Measurements from ENCODE around the gene TTC21A.
A peak's percentile ranks its signal among the peaks of the same experiment; 100 is the strongest.

TTC21A gene

DNA sequence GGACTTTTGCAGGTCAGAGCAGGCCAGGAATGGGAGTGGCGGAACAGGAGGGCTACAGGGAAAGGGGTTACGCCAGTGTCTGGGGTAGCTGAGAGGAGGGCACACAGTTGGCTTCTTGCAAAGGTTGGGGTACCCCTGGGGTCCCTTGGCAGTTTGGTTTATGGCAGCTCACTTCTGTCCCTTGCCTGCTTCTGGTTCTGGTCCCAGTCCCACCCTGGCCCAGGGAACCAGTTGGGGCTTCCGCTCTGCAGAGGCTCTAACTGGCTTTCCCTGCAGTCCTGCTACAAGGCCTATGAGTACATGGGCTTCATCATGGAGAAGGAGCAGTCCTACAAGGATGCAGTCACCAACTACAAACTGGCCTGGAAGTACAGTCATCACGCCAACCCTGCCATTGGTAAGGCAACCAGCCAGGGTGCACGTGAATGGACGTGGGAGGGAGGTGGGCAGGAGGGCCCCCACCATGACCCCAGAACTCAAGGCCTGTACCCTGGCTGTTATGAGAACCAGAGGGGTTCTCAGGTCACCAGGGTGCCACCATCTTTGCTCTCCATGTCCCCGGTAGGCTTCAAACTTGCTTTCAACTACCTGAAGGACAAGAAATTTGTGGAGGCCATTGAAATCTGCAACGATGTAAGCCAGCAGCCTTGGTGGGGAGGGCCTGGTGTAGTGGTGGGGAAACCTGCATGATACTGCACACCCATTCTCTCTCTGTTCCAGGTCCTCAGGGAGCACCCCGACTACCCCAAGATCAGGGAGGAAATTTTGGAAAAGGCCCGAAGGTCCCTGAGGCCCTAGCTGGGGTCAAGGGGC is 30.7 kb downstream of the TTC21A start:
- no peak for DNase-seq (ENCODE audit: low read depth in 2 of 2)

- no peak for DNase-seq (ENCODE audit: low read depth in 2 of 2)
These were observed 31.4 kb downstream of the TTC21A start for GRCh38 chr3:39138804-39139415.

- no peak for DNase-seq (ENCODE audit: low read depth in 2 of 2)
These were observed 32.0 kb downstream of the TTC21A start for GRCh38 chr3:39139442-39139841.

DNA sequence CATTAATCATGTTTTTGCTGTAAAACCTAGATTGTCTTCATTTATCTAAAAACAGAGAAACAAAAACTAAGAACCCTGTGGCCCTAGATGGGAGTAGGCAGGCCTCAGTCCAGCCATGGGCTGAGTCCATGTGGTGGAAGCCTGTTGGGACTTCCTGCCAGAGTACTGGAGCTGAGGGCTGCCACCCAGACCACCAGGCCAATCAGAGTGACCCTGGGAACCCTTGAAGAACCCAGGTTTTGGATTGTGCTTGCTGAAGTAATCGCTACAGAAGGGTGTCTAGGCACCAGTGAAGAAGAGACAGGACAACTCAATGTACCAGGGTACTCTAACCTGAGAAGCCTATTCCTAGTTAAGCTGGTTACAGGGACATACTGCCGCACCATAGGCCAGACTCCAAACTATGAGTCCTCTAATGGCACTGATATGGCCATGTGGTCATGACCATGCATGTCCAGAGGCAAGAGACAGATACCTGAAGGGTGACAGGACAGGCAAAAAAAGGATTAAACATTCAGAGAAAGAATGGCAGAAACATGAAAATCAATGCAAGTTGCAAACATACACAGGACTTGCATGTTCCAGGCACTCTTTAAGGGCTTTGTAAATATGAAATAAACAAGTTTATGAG is 33.0 kb downstream of the TTC21A start:
- DNase-seq (ENCODE audit: low read depth in 2 of 2), result no peak

- DNase-seq (ENCODE audit: low read depth in 2 of 2), result no peak
These were observed 33.9 kb downstream of the TTC21A start for GRCh38 chr3:39141171-39141995.

GRCh38 chr3:39142067-39142466 is 34.6 kb downstream of the TTC21A start:
- DNase-seq (ENCODE audit: low read depth in 2 of 2), result no peak

GRCh38 chr3:39143051-39143885 is 35.8 kb downstream of the TTC21A start:
- DNase-seq (ENCODE audit: low read depth in 2 of 2), result no peak

GRCh38 chr3:39144095-39144747 is 36.7 kb downstream of the TTC21A start:
- no peak for DNase-seq (ENCODE audit: low read depth in 2 of 2)

- no peak for DNase-seq (ENCODE audit: low read depth in 2 of 2)
These were observed 37.4 kb downstream of the TTC21A start for GRCh38 chr3:39144748-39145380.

- no peak for DNase-seq (ENCODE audit: low read depth in 2 of 2)
These were observed 38.6 kb downstream of the TTC21A start for GRCh38 chr3:39146083-39146501.

DNA sequence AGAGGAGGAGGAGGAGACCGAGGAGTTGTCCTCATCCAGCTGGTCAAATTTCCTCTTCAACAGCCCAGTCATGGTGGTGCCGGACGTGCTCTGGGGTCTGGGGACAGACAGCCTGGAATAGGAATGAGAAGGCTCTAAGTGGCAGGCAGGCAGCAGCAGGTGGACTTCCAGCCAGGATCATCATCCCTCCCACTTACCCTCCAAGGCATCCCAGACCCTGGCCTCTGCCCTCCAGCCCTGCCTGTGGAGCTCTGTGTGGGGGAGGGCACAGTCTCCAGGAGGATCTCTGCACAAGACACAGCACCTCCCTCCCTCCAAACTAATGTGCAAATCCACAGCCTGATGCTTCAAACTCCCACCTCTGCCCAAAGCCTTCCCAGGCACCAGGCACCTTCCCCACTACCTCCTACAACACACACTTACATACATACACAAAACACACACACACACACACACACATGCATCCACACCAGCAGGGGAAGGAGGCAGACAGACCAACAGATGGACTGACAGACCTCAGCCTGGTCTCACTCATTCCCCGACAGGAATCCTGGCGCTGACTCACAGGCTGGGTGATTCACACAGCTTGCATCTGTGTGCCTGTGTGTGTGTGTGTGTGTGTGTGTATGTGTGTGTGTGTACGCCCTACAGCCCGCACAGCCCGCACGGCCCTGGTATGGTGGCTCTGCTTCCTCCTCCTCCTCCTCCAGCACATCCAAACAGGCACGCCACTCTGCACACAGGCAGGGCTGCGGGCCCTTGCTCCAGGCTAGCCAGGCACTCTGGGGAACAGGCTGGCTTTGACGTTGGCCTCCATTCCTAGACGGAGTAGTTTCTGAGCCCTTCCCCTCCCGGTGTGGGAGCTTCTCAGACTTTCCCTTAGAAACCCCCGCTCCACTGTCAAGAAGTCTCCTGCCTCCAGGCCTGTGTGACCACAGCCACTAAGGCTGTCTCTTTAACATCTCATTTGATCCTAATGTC is 39.4 kb downstream of the TTC21A start:
- peak; percentile 51 to 67 for DNase-seq (ENCODE audit: low read depth in 2 of 2)

GRCh38 chr3:39147711-39148434 is 40.4 kb downstream of the TTC21A start:
- peak in 1 of 2 donors; percentile 37 for DNase-seq (ENCODE audit: low read depth in 2 of 2)

GRCh38 chr3:39148435-39149058 is 41.1 kb downstream of the TTC21A start:
- DNase-seq (ENCODE audit: low read depth in 2 of 2), result no peak

DNA sequence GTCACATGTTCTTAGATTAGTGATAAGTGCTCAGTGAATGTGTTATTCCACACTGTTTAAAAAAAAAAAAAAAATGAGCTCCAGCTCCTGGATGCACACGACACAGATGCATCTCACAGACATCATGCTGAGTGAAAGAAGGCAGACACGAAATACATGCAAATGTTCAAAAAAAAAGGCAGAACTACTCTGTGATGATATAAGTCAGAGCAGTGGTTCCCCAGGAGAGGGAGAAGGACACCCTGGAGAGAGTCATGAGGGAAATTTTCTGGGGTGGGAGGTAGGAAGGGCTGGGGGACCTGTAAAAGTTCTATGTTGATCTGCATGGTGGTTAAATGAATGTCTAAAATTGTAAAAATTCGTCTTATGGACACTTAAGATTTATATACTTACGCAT is 41.6 kb downstream of the TTC21A start:
- DNase-seq (ENCODE audit: low read depth in 2 of 2), result no peak

- no peak for DNase-seq (ENCODE audit: low read depth in 2 of 2)
These were observed 42.1 kb downstream of the TTC21A start for GRCh38 chr3:39149498-39150147.

DNA sequence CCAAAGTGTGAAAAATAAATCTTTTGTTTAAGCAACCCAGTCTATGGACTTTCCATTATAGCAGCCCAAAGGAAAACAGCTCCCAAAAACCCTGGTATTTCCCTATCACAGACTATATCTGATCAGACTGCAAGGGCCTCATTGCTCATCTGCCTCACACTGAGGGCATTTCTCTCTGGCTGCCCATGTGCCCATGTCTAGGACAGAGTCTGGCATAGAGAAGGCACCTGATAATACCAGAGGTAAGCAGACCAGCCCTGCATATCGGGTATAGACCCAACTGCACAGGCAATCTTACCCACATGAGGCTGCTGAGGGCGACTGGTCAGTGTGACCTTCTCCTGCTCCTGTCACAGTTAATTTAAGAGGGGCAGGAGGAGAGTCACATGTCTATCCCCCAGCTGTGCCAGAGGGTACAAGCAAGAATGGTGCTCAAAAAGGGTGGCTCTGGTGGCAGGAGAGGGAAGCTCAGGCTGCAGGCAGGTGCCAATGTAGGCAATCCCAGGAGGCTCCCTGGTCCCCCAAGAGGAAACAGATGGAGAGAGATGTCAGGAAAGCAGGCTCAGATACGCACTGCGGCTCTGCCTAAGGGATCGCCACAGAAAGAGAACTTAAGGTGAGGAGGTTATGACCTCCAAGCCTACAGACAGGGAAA is 42.8 kb downstream of the TTC21A start:
- DNase-seq (ENCODE audit: low read depth in 2 of 2), result no peak

All from stimulated activated CD8-positive, alpha-beta memory T cell treated with anti-CD3 and anti-CD28 coated beads, Interleukin-2, amount 100 ng/mL, for 48 hours (primary cell).